HG03571 (cell line): ENCODE measurements around the gene MT1F.
A peak's percentile ranks its signal among the peaks of the same experiment; 100 is the strongest.
"Not testable (repeated sequence)": the region's sequence is repeated elsewhere in the genome, so short reads cannot be mapped to it uniquely, and the experiment has no call there.

Experiments
- ATAC-seq: cut with Tn5 transposase; IDR thresholded peaks from one replicate; pipeline ENCODE4 v1.9.1; 2021; ENCODE audit not compliant: unreplicated experiment

Gene MT1F

GRCh38 chr16:56657555-56658326 lies at the start of gene MT1F:
TSS of gene MT1F (plus strand) at chr16:56657959. CDS start at chr16:56658059, 100 bp downstream.
- ATAC-seq, result no peak

GRCh38 chr16:56608043-56608875 lies 49.5 kb upstream of the MT1F start, which contains the start of gene MT2A:
TSS of gene MT2A (plus strand) at chr16:56608584. CDS start at chr16:56608656, 72 bp downstream.
- ATAC-seq, result peak; percentile 88

DNA sequence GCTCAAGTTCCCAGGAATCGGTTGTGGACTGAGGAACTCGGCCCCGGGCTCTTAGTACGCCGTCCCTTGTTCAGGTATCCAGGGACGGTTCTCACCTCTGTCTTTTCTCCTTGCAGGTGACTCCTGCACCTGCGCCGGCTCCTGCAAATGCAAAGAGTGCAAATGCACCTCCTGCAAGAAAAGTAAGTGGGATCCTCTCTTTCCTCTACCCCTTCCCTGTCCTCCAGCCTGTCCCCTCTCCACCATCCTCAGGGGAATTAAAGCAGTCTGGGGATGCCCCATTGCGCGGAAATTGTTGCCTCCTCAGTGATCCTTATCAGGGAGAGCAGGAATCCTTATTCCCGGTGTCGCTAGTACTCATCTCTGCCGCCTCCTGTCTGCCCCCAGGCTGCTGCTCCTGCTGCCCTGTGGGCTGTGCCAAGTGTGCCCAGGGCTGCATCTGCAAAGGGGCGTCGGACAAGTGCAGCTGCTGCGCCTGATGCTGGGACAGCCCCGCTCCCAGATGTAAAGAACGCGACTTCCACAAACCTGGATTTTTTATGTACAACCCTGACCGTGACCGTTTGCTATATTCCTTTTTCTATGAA lies 48.8 kb upstream of the MT1F start:
- no peak for ATAC-seq

- peak; percentile 34 for ATAC-seq
Measured at GRCh38 chr16:56609463-56609921, 48.3 kb upstream of the MT1F start.

DNA sequence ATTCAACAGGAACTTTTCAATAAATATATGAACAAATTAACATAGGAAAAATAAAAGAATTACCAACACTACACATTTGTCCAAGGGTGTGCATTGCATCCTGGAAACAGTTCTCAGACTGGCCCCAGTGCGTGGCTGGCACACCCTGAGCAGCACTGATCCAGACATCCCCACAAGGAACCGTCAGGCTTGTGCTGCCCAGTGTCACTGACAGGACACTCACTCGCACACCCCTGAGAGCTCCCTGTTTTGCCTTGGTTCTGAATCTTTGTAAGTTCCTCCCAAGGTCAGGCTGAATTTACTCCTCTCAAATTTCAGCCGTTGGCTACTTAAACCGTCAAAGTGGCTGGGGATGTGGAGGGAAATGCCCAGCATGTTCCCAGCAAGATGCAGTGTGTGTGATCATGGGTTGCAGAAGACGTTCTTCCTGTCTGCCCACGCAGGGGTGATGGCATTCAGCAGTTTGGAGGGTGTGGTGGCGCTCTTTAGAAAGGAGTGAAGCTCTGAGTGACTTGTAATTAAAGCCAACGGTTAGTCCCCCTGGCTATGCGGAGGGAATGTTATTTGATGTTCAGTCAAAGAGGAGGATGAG lies 47.6 kb upstream of the MT1F start:
- no peak for ATAC-seq

GRCh38 chr16:56610609-56611111 lies 47.1 kb upstream of the MT1F start:
- ATAC-seq, result no peak

- no peak for ATAC-seq
Measured at GRCh38 chr16:56611281-56611833, 46.4 kb upstream of the MT1F start.

- no peak for ATAC-seq
Measured at GRCh38 chr16:56613706-56614105, 44.1 kb upstream of the MT1F start.

DNA sequence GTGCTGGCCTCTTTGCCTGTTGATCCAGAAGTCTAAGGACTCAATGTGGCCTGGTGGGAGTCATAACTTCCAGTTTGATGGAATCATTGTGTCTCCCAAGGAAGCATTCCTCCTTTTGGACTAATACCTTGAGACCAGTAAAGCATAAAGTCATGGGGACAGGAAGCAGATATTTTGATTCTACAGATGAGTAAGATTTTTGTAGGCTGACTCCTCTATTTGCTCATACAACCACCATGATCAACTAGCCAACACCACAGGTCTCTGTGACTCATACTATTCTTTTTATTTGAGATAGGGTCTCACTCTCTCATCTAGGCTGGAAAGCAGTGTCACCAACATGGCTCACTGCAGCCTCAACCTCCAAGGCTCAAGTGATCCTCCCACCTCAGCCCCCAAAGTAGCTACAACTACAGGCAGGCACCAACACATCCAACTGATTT lies 43.2 kb upstream of the MT1F start:
- ATAC-seq, result no peak

DNA sequence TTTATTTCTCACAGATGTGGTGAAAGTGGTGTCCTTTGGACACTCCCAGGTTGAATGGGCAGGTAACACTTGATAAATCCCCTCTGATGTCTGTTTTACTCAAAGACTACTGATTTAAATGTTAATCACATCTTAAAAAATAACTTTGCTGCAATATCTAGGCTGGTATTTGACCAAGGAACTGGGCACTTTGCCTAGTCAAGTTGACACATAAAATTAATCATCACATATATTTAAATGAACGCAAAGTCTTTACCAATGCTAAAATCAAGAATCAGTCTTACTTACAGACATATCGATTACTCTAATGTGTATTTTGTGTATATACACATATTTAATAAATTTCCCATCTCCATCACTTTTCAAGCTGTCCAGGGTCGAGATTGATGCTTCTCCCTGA lies 42.4 kb upstream of the MT1F start:
- no peak for ATAC-seq

DNA sequence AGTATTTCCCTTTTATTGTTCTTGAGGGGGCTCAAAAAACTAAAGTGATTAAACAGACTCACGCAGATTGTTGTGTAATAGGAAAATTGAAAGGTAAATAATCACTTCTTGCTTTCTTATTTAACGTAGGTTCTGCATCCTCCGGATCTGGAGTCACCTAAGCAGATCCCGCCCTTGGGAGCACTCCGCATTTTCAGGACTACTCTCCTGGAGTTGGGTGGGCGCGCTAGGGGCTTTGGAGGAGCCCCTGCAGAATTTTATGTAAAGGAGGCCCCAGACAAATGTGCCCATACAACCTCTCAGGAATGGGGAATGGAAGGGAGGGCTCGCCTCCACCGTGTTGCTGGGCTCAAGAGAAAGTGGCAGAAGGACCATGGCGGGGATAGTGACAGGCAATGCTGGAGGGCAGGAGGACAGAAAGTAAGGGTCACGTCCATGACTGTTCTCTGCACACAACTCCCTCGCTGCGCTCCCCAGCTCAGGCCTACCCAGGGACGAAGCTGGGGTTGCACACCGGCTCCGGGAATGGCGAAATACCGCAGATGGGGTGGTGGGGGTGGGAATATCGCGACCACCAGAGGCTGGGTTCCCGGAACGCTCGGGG lies 41.0 kb upstream of the MT1F start:
- no peak for ATAC-seq

- ATAC-seq, result no peak
Measured at GRCh38 chr16:56617212-56618085, 40.3 kb upstream of the MT1F start.

DNA sequence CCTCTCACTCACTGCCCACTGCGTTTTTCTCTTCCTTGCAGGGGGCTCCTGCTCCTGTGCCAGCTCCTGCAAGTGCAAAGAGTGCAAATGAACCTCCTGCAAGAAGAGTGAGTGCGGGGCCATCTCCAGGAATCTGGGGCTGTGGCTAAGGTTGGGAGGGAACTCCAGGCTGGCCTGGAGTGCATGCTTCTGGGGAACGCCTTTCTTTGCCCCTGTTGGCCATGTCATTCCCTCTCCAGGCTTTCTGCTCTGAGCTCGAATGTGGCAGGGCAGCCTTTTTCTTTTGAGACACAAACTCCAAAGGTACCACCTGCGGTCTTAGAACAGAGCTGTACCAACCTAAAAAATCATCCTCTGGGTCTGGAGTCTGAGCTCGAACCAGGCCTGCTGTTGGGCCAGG lies 39.6 kb upstream of the MT1F start:
- ATAC-seq, result no peak

- no peak for ATAC-seq
Measured at GRCh38 chr16:56620339-56620897, 37.3 kb upstream of the MT1F start.

- ATAC-seq, result not testable (repeated sequence)
Measured at GRCh38 chr16:56621665-56622445, 35.9 kb upstream of the MT1F start.

DNA sequence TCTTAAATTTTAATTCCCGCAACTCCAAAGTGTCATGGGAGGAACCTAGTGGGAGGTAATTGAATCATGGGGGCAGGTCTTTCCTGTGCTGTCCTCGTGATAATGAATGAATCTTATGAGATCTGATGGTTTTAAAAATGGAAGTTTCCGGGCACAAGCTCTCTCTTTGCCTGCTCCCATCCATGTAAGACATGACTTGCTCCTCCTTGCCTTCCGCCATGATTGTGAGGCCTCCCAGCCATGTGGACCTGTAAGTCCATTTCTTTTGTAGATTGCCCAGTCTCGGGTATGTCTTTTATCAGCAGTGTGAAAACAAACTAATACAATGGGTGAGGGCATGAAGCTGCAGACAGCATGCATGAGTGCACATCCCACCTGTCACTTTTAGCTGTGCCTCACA lies 34.6 kb upstream of the MT1F start:
- not testable (repeated sequence) for ATAC-seq

DNA sequence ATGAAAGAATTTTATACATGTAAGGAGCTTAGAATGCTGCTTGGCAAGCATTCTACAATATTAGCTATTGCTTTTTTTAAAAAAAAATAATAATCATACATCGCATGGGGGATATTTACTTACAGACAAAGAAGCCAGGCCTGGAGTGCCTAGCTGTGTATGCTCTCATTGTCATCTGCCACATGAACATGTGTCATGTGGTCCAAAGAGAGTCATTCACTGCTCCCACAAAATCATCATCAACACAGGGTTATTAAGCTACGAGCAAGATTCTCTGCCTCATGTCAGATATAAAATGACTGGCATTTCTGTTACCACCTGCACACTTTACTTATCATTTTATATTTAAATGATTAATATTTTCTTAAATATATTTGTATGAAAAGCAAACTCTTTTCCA lies 34.1 kb upstream of the MT1F start:
- ATAC-seq, result no peak
